Right lobe of liver (tissue), 4 donors: Measurements from ENCODE around the gene CPSF6.
A peak's percentile ranks its signal among the peaks of the same experiment; 100 is the strongest.

ENCODE experiments used
- POLR2A ChIP-seq: fragments of 450-650 bp; IDR thresholded peaks from one replicate; pipeline ENCODE4 v1.6.1; 2017; ENCODE audit warnings: antibody characterized with exemption, mild to moderate bottlenecking
- TF ChIP-seq, protein P1 (sequence below), 4 donors: fragments of 200-600 bp in 3 of 4; fragments of 450-650 bp in 1 of 4; IDR thresholded peaks; one replicate each; pipeline versions ENCODE4 v1.5.1 to v1.8.0; 2016 to 2022; ENCODE audit warnings: antibody characterized with exemption in 4 of 4, mild to moderate bottlenecking in 2 of 4
- donor health status: DM: no; HTN: no; CAD: no.
- donor health status: DM: no; HTN: no; CAD: no.
- donor health status: DM: no; HTN: yes; CAD: no.

DNA sequence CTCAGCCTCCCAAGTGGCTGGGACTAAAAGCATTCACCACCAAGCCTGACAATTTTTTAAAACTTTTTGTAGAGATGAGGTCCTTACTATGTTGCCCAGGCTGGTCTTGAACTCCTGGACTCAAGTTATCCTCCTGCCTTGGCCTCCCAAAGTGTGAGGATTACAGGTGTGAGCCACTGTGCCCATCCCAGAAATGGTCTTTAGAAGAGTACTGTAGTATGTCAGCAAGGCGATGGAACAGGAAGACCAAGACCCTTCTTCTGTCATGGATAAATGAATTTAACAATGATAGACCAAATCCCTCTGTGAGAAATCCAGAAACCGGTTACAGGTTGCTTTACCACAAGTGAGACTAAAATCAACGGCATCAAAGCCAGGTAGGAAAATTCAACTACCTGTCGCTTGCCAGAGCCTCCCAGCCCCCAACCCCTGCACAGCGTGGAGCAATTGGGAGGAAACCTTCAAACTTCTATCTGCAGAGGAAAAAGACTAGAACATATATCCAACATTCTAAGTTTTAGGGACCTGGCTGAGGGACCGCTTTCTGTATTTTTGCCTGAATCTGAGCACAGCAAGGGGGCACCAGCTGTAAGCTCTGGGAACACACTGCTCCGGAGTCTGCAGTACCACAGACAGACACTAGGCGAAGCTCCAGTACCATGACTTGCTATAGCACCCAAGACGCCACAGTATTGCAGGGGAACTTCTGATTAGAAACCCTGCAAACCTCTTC, 51.3 kb downstream of the CPSF6 start:
- TF ChIP-seq, protein P1, sequence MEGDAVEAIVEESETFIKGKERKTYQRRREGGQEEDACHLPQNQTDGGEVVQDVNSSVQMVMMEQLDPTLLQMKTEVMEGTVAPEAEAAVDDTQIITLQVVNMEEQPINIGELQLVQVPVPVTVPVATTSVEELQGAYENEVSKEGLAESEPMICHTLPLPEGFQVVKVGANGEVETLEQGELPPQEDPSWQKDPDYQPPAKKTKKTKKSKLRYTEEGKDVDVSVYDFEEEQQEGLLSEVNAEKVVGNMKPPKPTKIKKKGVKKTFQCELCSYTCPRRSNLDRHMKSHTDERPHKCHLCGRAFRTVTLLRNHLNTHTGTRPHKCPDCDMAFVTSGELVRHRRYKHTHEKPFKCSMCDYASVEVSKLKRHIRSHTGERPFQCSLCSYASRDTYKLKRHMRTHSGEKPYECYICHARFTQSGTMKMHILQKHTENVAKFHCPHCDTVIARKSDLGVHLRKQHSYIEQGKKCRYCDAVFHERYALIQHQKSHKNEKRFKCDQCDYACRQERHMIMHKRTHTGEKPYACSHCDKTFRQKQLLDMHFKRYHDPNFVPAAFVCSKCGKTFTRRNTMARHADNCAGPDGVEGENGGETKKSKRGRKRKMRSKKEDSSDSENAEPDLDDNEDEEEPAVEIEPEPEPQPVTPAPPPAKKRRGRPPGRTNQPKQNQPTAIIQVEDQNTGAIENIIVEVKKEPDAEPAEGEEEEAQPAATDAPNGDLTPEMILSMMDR (IDR thresholded peaks at IDR 0.05): peak; percentile 91 to 97 (median 94)
- no peak for TF ChIP-seq POLR2A
